NB4 (cell line): ENCODE data around the gene SFXN5.

ENCODE experiments used
- DNase-seq: peaks from one replicate; pipeline ENCODE4 v3.0.0; 2010; ENCODE audit warnings: low read depth
- H3K4me3 ChIP-seq: one replicate; pipeline ENCODE4 v1.5.1; 2011; ENCODE audit warnings: mild to moderate bottlenecking, low read depth, low read length, moderate library complexity
- CTCF ChIP-seq: IDR thresholded peaks from one replicate; pipeline ENCODE4 v1.5.1; 2012; ENCODE audit warnings: low read depth, low read length
- MAX ChIP-seq: IDR thresholded peaks from 2 replicates; pipeline ENCODE4 v1.6.1; 2011; ENCODE audit warnings: low read depth, low read length
- MYC ChIP-seq: IDR thresholded peaks from 2 replicates; pipeline ENCODE4 v1.6.1; 2011; ENCODE audit warnings: low read depth, low read length
- POLR2A ChIP-seq: IDR thresholded peaks from 2 replicates; pipeline ENCODE4 v1.6.1; 2011; ENCODE audit warnings: mild to moderate bottlenecking; ENCODE audit not compliant: insufficient read length; ENCODE audit errors: extremely low read depth

Gene SFXN5

DNA sequence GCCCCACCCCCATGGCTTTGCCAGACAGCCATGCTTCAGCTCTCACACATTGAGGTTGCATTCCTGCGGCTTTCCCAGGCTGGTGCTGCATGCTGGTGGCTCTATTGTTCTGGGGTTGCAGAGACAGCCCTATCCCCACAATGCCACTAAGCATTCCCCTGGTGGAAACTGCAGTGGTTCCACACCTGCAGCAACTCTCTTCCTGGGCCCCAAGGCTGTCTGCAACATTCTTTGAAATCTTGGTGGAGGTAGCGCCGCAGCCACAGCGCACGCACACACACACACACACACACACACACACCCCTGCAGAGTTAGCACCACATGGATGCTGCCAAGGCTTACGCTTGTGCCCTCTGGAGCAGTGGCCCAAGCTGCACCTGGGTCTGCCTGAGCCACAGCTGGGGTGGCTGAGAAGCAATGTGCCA is 21.4 kb downstream of the SFXN5 start:
- TF ChIP-seq POLR2A: no peak
- TF ChIP-seq MAX: no peak
- TF ChIP-seq CTCF: no peak
- H3K4me3 ChIP-seq: no peak overlapping the region
- DNase-seq: no peak

DNA sequence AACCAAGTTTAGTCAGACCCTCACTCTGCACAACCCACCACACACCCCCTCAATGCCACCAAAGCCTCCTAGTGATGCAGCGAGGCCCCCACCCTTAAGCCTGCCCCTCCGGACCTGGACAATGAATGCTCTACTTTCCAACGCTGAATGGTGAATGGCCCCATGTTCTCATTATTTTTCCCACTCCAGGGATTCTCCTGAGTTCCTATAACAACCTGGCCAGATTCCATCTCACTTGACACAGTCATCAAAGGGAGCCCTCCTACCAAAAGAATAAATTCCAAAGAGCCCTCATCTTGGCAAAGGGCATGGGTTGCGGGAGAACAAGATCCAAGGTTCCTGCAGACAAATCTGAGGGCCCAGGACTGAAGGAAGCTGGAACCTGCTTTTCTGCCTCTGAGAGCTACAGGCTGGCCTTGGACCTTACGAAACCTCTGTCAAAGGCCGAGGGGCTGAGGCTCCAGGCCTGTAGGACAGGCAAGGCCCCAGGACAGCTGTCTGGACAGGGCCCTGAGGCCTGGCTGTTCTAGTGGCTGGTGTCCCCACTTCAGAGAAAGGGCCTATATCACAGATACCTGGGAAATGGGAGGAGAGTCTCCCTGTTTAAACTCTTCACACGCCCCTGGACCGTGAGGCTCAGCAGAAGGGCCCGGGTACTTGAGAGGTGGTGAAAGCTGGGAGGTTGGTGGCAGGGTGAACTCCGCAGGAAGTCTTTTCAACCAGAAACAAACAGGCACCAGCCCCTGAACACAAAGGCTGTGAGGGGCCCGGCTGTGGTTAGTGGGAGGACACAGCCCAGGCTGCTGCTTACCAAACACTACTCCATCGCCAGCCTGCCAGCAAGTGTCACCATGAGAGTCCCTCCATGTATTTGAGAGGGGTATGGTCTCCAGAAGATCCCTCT is 27.3 kb downstream of the SFXN5 start:
- DNase-seq: peak; percentile 84
- H3K4me3 ChIP-seq: no peak overlapping the region
- peak; percentile 23; the same call in 1 of the 2 replicates for TF ChIP-seq MAX
- TF ChIP-seq MYC: peak; percentile 17; the same call in 1 of the 2 replicates
- no peak for TF ChIP-seq CTCF
- TF ChIP-seq POLR2A: no peak

GRCh38 chr2:73043276-73043675 is 28.2 kb downstream of the SFXN5 start:
- no peak overlapping the region for H3K4me3 ChIP-seq
- DNase-seq: no peak
- TF ChIP-seq MAX (no peak), CTCF (no peak), MYC (no peak), POLR2A (no peak)

GRCh38 chr2:73037947-73038585 is 33.4 kb downstream of the SFXN5 start:
- TF ChIP-seq POLR2A (no peak), MAX (no peak), MYC (no peak), CTCF (no peak)
- no peak for DNase-seq
- H3K4me3 ChIP-seq: no peak overlapping the region

DNA sequence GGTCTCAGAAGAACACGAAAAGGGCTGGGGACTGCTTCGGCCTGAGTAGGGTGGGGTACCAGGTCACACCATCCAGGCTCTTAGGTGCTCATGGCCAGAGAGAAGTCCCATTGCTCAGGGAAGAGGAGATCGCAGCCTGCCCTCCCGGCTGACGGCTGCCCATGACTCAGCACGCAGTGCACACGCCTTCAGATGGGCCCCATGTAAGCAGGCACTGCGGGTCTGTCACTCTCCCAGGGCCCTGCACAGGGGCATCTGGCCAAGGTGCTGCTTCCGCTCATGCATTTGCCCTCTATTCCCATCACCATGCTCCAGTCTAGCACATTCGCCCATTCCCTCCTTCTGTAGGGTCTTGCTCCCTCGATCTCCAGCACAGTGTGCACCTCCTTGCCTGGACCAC is 34.7 kb downstream of the SFXN5 start:
- no peak overlapping the region for H3K4me3 ChIP-seq
- TF ChIP-seq MYC: no peak
- TF ChIP-seq POLR2A: no peak
- TF ChIP-seq MAX: no peak
- no peak for TF ChIP-seq CTCF

More for the DNA sequence above, 34.7 kb downstream of the SFXN5 start:
- peak; percentile 57 for DNase-seq
